NCI-H2227 (cell line): Measurements from ENCODE around the gene OTX1.
A peak's percentile ranks its signal among the peaks of the same experiment; 100 is the strongest.
"Not testable (repeated sequence)": the region's sequence is repeated elsewhere in the genome, so short reads cannot be mapped to it uniquely, and the experiment has no call there.

Experiments used
- DNase-seq: peaks from one replicate; lab custom pipeline; 2025; ENCODE audit not compliant: unreplicated experiment; lab: John Stamatoyannopoulos, UW

OTX1 gene

DNA sequence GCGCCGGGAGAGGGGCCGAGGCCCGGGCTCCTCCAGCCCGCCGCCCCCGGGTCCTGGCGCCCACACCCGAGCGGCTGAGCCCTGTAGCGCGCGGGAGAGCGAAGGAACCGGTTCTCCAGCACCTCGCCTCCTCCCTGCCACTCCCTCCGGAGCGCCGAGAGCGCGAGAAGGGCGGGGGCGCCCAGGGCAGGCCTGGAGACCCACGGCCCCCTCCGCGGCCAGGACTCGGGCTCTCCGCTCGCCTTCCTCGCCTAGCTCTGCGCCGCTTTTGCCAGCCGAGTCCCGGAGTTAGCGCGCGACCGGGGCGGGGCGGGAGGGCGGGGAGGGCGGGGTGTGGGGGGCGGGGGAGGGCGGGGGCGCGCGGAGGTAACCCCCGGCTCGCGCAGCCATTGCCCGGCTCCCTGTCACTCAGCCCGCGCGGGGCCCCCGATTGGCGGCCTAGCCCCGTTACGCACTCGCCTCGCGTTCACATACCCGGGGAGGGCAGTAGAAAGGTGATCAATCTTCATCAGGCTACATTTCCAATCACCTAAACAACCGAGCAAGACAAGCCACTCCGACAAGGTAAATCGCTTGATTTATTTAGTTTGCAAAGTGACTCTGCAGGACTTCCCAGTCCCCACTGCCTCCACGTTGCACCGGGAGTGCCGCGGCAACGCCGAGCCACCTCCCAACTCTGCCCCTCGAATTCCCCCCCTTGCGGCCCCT is at the start of gene OTX1:
TSS of gene OTX1 (plus strand) at position 497 of the 708 bp plus-strand sequence. CDS start 2,161 bp downstream, outside the sequence.
- DNase-seq = peak; percentile 85

DNA sequence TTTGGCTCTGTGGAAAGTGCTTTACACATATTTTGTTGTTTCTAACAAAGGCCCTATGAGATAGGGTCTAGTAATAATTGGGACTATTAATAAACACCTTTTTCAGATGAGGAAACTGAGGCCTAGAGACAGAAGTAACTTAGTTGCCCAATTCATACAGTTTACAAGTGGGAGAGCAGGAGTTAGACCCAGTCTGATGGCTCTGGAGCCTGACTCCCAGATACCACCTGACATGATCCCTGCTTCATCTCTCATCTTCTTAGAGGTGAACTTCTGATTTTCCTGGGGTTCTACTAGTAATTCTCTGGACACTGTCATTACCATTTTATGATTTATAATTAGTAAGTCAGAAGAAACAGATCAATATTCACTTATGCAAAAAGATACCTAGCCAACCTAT is 49.1 kb upstream of the OTX1 start:
- DNase-seq = no peak

DNA sequence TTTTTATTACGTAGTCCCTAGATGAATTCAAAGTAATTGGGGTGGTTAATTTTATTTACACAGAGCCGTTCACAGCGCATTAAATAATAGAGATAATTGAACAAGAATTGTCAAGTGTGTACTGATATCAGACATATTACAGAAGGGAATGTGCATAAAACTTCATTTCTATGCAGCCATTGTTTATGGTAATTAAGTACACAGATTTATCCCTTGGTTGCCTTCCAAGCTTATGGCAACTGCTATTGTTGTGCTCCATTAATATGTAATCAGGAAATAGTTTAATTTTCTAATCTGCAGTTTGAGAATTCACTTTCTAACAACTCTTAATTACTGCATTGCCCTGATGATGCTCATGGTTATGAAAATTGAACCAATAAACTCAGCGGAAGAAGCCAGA is 47.3 kb upstream of the OTX1 start:
- no peak for DNase-seq

DNA sequence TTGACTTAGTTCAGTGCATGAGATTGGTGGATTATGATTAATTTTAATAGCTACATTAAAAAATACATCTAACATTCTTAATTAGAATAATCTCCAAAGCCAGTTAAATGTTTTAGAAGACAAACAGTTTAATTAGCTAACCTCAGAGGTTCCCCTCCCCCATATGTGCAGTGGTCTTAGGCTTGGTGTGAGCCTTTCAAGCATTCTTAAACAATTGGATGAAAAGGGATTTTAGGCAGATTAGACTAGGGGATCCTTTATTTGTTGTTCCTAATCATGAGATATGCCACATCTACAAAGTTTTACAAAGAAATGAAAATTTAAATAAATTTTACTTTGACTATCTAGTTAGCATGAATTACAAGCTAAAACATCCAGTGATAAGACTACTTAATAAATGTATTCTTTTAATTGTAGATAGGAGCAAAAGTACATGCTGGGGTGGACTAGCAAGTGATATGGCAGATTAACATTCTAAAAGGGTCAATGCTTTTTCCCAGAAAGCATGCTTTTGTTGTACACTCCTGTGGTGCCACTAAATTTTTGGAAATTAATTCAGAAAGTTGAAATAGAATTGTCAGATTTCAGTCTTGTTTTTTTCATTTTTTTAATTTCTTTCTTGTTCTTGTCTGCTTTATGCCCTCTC is 42.7 kb upstream of the OTX1 start:
- no peak for DNase-seq

DNA sequence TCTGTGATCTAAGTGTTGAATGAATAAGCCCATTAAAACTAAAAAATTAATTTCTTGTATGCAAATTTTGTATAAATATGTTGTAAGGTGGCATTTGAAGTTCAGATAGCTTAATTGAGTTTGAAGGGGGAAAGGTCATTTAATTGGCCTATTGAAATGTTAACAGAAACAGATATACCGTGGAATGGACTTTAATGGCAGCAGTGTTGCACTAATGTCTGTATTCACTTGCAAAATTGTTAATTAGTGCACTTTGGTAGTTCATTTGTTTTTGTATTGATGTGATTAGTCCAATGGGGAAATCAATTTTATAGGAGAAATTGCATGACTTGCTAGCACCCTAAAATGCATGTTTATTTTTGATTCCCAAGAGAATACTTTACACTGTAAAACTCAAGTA is 41.8 kb upstream of the OTX1 start:
- no peak for DNase-seq

DNA sequence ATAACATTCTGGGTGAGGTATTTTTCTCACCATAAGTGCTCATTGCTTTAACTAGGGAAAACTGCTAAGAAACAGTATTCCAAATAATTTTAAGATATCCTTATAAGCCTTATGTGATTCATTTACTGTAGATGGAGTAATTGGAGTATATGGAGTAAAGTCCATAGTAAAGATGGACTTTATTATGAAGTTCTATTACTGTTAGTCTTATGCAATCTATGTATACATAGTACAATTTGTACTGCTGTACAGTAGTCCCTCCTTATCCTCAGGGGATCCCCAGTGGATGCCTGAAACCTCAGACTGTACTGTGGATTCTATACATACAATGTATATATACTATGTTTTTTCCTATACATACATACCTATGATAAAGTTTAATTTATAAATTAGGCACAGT is 41.1 kb upstream of the OTX1 start:
- no peak for DNase-seq

DNA sequence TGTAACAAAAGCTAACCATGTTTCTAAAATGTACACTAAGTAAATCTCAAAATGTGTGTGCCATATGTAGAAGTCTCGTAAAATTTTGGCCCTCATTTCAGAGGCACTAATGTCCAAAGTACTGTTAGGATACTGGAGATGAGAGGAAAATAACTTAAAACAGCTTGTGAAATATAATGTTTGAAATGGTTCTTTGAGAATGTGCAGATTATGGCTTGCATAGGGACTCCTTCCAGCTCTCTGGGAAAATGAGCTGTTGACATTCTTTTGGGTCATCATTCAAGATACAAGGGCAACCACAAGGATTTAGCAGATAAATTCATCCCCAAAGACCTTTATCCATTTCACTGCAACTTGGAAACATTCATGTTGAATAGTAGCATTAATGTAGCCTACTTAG is 38.1 kb upstream of the OTX1 start:
- DNase-seq = no peak

DNA sequence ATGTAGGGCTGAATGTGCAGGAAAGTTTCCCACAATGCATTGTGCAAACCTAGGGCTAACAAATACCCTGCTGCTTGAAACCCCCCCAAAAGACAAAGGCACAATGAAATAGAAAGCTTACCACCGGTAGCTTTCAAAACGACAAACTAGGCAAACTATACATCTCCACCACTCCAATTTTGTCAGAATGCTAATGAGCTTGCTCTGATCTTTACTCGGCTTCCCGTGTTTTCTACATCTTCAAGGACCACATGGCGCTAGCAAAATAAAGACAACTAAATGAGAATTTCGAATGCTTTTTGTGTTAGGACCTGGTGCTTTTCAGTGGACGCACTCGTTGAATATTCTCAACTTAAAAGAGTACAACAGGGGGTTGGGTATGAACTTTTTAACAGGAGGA is 37.2 kb upstream of the OTX1 start:
- no peak for DNase-seq

DNA sequence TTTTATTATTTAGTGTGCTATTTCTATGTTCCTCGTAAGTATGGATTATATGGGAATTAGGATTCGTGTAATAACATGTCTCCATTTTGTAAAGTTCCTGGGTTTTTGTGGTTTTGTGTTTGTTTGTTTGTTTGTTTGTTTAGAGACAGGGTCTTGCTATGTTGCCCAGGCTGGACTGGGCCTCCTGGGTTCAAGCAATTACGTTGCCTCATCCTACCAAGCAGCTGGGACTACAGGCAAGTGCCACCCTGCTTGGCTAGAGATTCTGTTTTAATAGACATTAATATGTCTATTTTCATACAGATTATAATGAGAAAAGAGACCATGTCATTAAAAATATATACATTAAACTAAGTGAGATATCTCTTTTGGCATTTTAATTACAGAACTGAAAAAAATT is 35.2 kb upstream of the OTX1 start:
- no peak for DNase-seq

DNA sequence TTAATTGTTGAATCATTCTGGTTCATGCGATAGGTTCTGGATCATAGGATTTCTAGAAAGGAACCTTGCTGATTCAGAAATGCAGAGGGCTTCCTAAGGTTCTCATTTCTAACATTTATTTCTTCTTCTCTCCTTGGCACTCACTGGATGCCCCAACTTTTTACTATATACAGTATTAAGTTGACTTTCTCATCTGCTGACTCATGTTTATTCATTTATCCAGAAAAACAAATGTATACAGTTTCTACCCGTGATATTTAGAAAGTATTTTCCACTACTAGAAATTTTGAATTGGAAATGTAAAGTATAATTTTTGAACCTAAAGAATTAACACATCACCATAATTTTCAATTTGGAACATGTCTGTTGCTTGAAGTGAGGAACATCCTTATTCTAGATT is 32.2 kb upstream of the OTX1 start:
- no peak for DNase-seq

DNA sequence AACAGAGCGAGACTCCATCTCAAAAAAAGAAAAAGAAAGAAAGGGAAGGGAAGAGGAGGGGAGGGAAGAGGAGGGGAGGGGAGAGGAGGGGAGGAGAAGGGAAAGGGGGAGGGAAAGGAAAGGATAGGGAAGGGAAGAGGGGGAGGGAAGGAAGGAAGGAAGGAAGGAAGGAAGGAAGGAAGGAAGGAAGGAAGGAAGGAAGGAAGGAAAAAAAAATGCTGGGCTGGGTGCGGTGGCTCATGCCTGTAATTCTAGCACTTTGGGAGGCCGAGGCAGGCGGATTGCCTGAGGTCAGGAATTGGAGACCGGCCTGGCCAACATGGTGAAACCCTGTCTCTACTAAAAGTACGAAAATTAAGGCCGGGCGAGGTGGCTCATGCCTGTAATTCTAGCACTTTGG is 30.9 kb upstream of the OTX1 start:
- not testable (repeated sequence) for DNase-seq

DNA sequence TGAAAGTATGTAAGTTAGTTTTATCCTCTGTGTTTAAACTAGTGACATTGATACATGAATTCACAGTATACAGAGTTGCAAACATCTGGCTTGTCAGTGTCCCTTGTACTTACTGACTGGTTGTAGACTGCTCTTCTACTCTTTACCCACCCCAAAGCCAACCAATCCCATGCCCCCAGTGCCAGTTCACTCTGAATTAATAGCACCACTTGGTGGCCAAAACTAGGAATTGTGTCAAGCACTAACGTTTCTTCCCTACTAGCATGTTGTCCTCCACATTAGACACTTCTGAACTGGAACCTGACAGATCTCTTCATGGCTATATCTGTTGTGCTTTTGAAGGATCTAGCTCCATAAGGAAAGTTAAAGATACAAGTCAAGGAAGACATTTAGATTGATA is 27.2 kb upstream of the OTX1 start:
- DNase-seq = peak; percentile 25

DNA sequence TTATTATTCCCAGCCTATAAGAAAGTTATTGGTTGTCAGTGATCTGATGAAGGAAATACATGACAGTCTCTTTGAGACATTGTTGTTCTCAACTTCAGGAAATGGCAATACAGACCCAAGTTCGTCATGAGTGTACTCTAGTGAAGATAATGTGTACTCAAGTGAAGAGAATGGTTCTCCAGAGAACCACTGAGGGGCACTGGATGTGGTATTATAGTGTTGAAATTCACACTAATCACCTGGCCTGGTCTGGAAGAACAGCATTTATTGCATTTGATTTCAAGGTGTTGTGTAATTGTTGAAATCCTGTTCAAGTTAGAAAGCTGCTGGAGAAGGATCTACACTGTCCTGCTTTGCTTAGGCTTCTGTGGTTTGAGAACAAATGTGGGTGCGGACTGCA is 23.4 kb upstream of the OTX1 start:
- no peak for DNase-seq

DNA sequence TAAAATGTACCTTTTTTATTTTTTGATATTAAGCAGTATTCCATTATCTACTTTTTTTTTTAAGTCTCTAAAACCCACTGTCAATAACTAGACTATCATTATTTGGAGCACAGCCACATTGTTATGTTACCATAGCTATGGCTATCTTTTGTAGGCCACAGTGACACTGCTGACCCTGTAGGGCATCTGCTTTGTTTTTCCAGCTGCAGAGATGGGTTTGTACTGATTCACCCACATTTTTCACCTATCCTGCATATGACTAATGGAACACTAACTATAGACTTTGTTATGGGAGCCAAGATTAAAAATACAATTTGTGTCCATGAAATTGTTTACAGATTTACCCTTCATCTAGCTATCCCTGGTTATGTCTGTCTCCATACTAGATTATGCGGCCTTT is 21.6 kb upstream of the OTX1 start:
- no peak for DNase-seq

DNA sequence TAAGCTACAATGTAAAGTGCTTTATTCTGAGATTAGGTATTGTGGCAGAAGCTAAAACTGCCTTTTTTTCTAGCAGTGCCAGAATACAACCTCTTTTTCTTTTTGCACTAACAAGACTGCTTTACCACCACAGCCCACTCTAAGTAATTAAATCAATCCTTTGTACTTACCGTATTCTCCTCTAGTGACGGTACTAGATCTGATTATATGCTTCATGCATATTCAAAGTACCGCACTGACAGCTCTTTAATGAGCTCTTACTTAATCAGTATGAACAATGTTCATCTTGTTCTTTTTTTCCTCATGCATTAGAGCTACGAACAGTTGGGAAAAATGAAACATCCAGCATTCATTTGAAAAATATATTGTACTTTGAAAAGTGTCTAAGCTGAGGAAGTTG is 16.1 kb upstream of the OTX1 start:
- no peak for DNase-seq

DNA sequence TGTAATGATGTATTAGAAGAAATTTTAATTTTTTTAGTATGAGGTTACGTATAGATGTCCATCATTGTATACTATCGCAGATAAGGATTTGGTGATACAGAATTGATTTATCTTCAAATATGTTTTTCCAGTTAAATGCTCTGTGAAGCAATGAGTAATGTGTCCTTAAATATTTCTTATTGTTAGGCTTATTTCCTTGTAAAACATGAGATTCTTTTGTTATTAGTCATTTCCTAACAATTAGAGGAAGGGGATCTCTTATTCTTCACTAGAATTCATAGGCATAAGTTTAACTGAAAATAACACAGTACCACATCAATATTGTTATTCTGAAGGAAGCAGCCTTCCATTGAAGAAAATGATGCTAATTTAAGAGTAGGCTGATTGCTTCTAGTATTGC is 15.5 kb upstream of the OTX1 start:
- DNase-seq = no peak

DNA sequence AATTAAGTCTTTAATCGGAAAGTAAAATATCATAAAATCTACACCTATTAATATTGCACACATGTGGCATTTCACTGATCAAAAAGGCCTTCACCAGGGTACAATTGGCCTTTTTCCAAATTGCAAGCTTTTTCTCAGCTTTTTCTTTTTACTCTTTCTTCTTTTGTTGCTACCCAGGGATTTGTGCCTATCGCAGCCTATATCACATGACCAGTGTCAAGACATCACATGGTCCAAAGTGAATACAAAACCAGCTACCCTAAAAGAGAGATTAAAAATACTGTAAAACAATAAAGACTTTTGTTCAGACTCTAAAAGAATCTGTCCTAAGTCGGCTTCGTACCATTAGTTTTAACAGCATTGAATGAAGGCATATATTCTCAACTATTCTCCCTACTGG is 15.0 kb upstream of the OTX1 start:
- DNase-seq = no peak

DNA sequence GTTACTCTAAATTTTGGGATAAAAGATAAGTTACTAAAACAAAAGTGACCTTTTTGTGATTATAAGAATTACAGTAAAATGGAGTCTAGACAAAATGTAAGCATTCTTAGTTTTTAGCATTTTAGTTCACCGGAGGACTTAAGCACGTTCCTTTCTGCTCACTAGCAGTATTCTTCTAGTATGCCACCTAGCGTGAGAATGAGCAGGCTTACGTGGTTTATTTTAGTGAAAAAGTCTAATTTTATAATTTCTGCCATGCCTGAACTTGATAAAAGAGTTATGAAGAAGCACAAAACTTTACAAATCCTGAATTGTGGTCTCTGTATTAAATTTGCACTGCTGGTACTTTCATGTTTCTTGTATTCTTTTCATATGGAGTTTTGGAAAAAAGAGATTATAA is 12.6 kb upstream of the OTX1 start:
- DNase-seq = no peak

DNA sequence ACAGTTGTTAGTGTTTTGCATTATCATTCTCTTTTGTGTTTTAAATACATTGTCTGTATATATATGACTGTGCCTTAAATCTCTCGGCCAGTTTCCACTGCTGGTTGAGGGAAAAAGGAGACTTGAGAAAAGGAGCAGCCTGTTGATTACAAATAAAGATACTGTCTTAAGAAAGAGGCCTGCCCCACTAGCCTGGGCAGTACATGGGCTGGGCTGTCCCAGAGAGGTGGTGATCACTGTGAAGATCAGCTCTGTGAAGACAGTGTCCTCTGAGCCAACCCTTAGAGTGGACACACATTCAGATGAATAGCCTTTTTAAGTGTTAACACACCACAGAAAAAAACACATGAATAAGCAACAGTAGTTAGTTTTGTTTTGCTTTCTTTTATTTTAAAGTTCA is 10.0 kb upstream of the OTX1 start:
- DNase-seq = no peak

DNA sequence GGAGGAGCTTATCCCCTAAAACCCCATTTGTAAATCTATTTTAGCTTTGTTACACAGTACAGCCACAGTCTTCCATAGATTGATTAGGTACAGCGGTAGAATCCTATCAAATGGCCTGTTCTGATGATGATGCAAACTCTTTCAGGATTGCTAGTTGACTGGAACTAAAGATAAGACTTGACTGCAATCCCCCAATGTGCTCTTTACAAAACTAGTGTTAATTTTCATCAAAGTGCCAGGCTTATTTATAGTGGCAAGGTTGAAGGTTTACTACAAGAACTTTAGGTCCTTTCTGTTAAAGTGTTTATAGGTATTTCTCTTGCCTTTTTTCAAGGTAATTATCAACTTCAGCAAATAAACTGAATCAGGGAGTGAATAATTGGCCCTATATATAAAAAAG is 9.0 kb upstream of the OTX1 start:
- DNase-seq = no peak

DNA sequence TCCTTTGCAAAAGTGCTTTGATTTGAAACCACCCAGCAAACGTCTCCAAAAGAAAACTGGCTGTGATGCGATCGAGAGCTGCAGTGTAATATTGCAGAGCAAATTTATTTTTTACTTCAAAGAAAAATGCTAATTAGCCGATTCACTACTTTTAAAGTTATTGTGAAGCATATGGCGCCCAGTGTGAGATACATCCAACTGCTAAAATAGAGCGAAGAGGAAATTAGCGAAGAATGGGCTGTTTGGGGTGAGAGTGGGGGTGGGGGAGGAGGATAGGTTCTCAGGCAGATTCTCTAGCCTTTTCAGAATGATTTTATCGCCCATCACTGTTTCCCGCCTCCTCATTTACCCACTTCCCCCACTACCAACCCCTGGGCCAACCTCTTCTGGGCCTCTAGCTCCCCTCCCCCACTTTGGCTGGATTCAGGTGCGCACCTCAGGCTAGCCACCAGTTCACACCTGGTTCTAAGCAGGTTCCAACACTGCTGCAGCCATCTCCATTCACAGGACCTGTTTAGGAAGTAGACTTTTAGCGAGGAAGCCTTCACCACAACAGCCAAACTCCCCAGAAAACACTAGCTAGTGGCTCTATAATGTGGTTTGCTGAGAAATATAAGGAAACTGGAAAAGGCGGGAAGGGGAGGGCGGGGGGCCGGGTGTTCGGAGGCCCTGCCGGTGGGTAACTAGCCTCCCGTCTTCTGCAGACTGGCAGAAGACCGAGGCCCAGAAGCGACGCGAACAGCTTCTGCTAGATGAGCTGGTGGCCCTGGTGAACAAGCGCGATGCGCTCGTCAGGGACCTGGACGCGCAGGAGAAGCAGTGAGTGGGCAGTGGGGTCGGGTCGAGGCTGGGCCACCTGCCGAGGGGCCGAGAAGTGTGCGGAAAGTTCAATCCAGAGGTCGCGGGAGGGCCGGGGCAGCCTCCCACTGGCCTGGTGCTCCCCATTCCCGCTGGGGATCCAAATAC is 6.0 kb upstream of the OTX1 start:
- no peak for DNase-seq

DNA sequence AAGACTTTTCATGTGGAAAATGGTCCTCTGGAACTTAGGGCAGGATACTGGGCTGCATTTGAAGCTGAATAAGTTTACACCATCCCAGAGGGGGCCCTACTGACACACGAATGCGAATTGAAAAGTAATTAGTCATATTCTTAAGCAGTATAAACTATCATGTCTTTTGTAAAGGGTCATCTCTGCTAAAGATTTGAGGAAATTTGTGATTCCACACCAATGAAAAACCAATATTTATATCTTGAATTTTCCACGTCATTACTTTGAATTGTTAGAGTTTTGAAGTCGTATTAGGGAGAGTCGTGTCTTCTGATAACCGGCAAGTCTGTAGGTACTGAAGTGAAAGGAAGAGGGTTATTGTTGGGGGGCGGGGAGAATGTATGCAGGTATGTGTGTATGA is 4.1 kb upstream of the OTX1 start:
- no peak for DNase-seq
